HCT116 (cell line): Measurements from ENCODE around the gene ARMH4. TPM values are rescaled to one million over a fixed set of nuclear protein-coding genes. Genes with fewer than 3 reads are reported as not detected.

Experiments used
- ATAC-seq: fragments of 200-7000 bp; cut with Tn5 transposase; 2 replicates; pipeline ENCODE4 v1.9.1; 2020; ENCODE audit warnings: mild to moderate bottlenecking, moderate library complexity
- BruUV-seq: library from RNA; stranded (reverse); fragments of 400-500 nt; replicated peaks from 2 replicates; lab custom pipeline; 2021; lab: Mats Ljungman, UMichigan
- CTCF ChIA-PET: fragments of 300-600 bp; sonication (Branson Sonifier 250); formaldehyde crosslinking; loops from one replicate; lab custom pipeline; 2021; ENCODE audit warnings: antibody characterized with exemption; lab: Charles Lee
- POLR2A ChIA-PET: fragments of 300-600, 350-600 bp; sonication (Branson Sonifier 250); formaldehyde crosslinking; loops from one replicate; lab custom pipeline; 2021; ENCODE audit warnings: antibody characterized with exemption; lab: Charles Lee
- RAD21 ChIA-PET, 2 experiments: fragments of 300-600 bp; sonication (Branson Sonifier 250); formaldehyde crosslinking; loops; one replicate each; lab custom pipeline; 2023; ENCODE audit warnings: low total read pairs in 2 of 2; ENCODE audit not compliant: uncharacterized antibody in 2 of 2, unreplicated experiment in 2 of 2, low non-redundant PET in 1 of 2; lab: Charles Lee
- DNase-seq: peaks from one replicate; pipeline ENCODE4 v3.0.0-alpha.2; 2010; ENCODE audit warnings: low read depth, low spot score
- H2AFZ ChIP-seq: fragments of 200-600 bp; shearing (Covaris generic), sonication (generic); 2 replicates; pipeline ENCODE4 v1.6.1; 2017; ENCODE audit warnings: low read depth, mixed run types, mixed read lengths, antibody characterized with exemption, low read length; ENCODE audit not compliant: poor library complexity, severe bottlenecking
- H3K27ac ChIP-seq: 2 replicates; pipeline ENCODE4 v1.5.1; 2012; ENCODE audit warnings: low read depth, low read length
- H3K27me3 ChIP-seq: fragments of 200-600 bp; sonication (generic); 2 replicates; pipeline ENCODE4 v1.6.1; 2016; ENCODE audit warnings: mixed run types, low read length, mixed read lengths; ENCODE audit not compliant: insufficient read depth
- H3K36me3 ChIP-seq, 2 experiments: fragments of 200-500 bp in 1 of 2; fragments of 200-600 bp in 1 of 2; sonication (Bioruptor generic) in 1 of 2; sonication (generic) in 1 of 2; 2 replicates each; pipeline versions ENCODE4 v1.5.1 to v1.6.1; 2014 to 2016; ENCODE audit warnings: low read length in 2 of 2, inconsistent platforms in 1 of 2, mixed read lengths in 1 of 2, mixed run types in 1 of 2; ENCODE audit not compliant: insufficient read depth in 2 of 2, control insufficient read depth in 1 of 2
- H3K4me1 ChIP-seq, 2 experiments: fragments of 200-600 bp in 1 of 2; sonication (generic) in 1 of 2; 2 replicates each; pipeline versions ENCODE4 v1.5.1 to v1.6.1; 2012 to 2017; ENCODE audit warnings: low read length in 2 of 2, inconsistent platforms in 1 of 2, mild to moderate bottlenecking in 1 of 2, mixed read lengths in 1 of 2, mixed run types in 1 of 2, moderate library complexity in 1 of 2; ENCODE audit not compliant: insufficient read depth in 2 of 2, control insufficient read depth in 1 of 2
- H3K4me2 ChIP-seq: fragments of 200-600 bp; sonication (generic); 2 replicates; pipeline ENCODE4 v1.6.1; 2017; ENCODE audit warnings: mixed run types, low read length, mixed read lengths
- H3K4me3 ChIP-seq, 2 experiments: fragments of 200-600 bp in 1 of 2; sonication (generic) in 1 of 2; replicated peaks in 1 of 2; 2 replicates each; pipeline ENCODE4 v1.5.1; 2011 to 2016; ENCODE audit warnings: low read length in 2 of 2, control low read depth in 1 of 2, low read depth in 1 of 2, mild to moderate bottlenecking in 1 of 2, mixed read lengths in 1 of 2, mixed run types in 1 of 2
- H3K79me2 ChIP-seq: fragments of 200-600 bp; sonication (generic); 2 replicates; pipeline ENCODE4 v1.6.1; 2017; ENCODE audit warnings: mild to moderate bottlenecking, mixed run types, low read length, moderate library complexity, mixed read lengths; ENCODE audit not compliant: insufficient read depth
- H3K9ac ChIP-seq: fragments of 200-600 bp; sonication (generic); 2 replicates; pipeline ENCODE4 v1.6.1; 2016; ENCODE audit warnings: low read length, mixed read lengths
- H3K9me2 ChIP-seq: fragments of 200-600 bp; sonication (generic), shearing (Covaris generic); 2 replicates; pipeline ENCODE4 v1.6.1; 2017; ENCODE audit warnings: mixed run types, mild to moderate bottlenecking, moderate library complexity; ENCODE audit not compliant: insufficient read depth
- H3K9me3 ChIP-seq, 2 experiments: fragments of 200-500 bp in 1 of 2; fragments of 200-600 bp in 1 of 2; sonication (Bioruptor generic) in 1 of 2; sonication (generic) in 1 of 2; 2 replicates each; pipeline ENCODE4 v1.6.1; 2014 to 2017; ENCODE audit warnings: low read length in 2 of 2, mixed read lengths in 2 of 2, inconsistent platforms in 1 of 2, low read depth in 1 of 2, mild to moderate bottlenecking in 1 of 2, mixed run types in 1 of 2, moderate library complexity in 1 of 2; ENCODE audit not compliant: control insufficient read depth in 1 of 2, insufficient read depth in 1 of 2
- H4K20me1 ChIP-seq: fragments of 200-600 bp; sonication (generic), shearing (Covaris generic); 2 replicates; pipeline ENCODE4 v1.6.1; 2017; ENCODE audit warnings: mixed run types, mild to moderate bottlenecking, moderate library complexity; ENCODE audit not compliant: insufficient read depth
- CEBPB ChIP-seq: IDR thresholded peaks from 2 replicates; pipeline ENCODE4 v1.6.1; 2012; ENCODE audit warnings: low read depth
- EZH2phosphoT487 ChIP-seq: fragments of 200-600 bp; IDR thresholded peaks from 2 replicates; pipeline ENCODE4 v1.6.1; 2018; ENCODE audit warnings: antibody characterized with exemption, borderline replicate concordance
- FOSL1 ChIP-seq: IDR thresholded peaks from 2 replicates; pipeline ENCODE4 v1.6.1; 2012; ENCODE audit warnings: low read depth
- POLR2AphosphoS5 ChIP-seq: IDR thresholded peaks from 2 replicates; pipeline ENCODE4 v1.6.1; 2011; ENCODE audit warnings: mild to moderate bottlenecking, low read depth, low read length, moderate library complexity
- RAD21 ChIP-seq: IDR thresholded peaks from 2 replicates; pipeline ENCODE4 v1.6.1; 2012; ENCODE audit warnings: low read depth, mild to moderate bottlenecking
- SIN3A ChIP-seq: IDR thresholded peaks from 2 replicates; pipeline ENCODE4 v1.6.1; 2012; ENCODE audit warnings: low read depth
- SP1 ChIP-seq: IDR thresholded peaks from 2 replicates; pipeline ENCODE4 v1.6.1; 2012; ENCODE audit warnings: low read depth
- ZBTB33 ChIP-seq: IDR thresholded peaks from 2 replicates; pipeline ENCODE4 v1.6.1; 2011; ENCODE audit warnings: mild to moderate bottlenecking, low read length, moderate library complexity; ENCODE audit not compliant: insufficient replicate concordance; ENCODE audit errors: extremely low read depth
- intact Hi-C: fragments of 100-400 bp; cut with micrococcal nuclease; formaldehyde crosslinking; loops from 2 replicates; pipeline ENCODE4 v1.10.0; 2022
- total RNA-seq: library from RNA; stranded (reverse); gene quantifications from one replicate; pipeline ENCODE4 v1.2.1, GENCODE V29; 2021; ENCODE audit not compliant: unreplicated experiment
- TF ChIP-seq, protein P1 (sequence below): IDR thresholded peaks from 2 replicates; pipeline ENCODE4 v1.6.1; 2012; ENCODE audit warnings: low read depth
- TF ChIP-seq, protein P2 (sequence below), 3 experiments: fragments of 200-600 bp in 1 of 3; sonication (generic) in 1 of 3; IDR thresholded peaks in 2 of 3; conservative IDR thresholded peaks in 1 of 3; 2 replicates each; pipeline ENCODE4 v1.5.1; 2012 to 2017; ENCODE audit warnings: low read depth in 2 of 3, low read length in 2 of 3, antibody characterized with exemption in 1 of 3, borderline replicate concordance in 1 of 3, control low read depth in 1 of 3, mild to moderate bottlenecking in 1 of 3, mixed read lengths in 1 of 3, mixed run types in 1 of 3, moderate library complexity in 1 of 3; ENCODE audit not compliant: insufficient read depth in 1 of 3

The ARMH4 gene
- total RNA-seq, 1 experiment from 2014 or later: 1.7 TPM

- H3K27ac ChIP-seq: no peak overlapping the region
- H3K4me3 ChIP-seq: no peak overlapping the region
- no peaks in the 10 kb centered on the region for H3K27me3 ChIP-seq
- intact Hi-C loops: no loop called here
- H3K9ac ChIP-seq: no peak overlapping the region
- H3K9me3 ChIP-seq: no peaks in the 10 kb centered on the region
- H3K4me2 ChIP-seq: no peak overlapping the region
- RAD21 ChIA-PET: no interaction called here
- no peak for TF ChIP-seq SIN3A
- TF ChIP-seq, all 23 proteins: peak for 0
- no peaks in the 10 kb centered on the region for H3K79me2 ChIP-seq
- no peaks in the 10 kb centered on the region for H4K20me1 ChIP-seq
- ChIA-PET CTCF (no interaction called here), POLR2A (no interaction called here)
- DNase-seq (no peak), ATAC-seq (0 out of 2 replicates have a peak, but pooled peaks have one; percentile 47)
- H3K4me1 ChIP-seq: 0 out of 4 replicates have a peak, but pooled peaks cover 0 to 5% of the 10 kb centered on the region in 2 experiments
- H3K9me2 ChIP-seq: no peaks in the 10 kb centered on the region
- H2AFZ ChIP-seq: no peak overlapping the region
- H3K36me3 ChIP-seq: no peaks in the 10 kb centered on the region
- BruUV-seq: no TSS peak
Measured at GRCh38 chr14:58133739-58134138, 18.3 kb downstream of the ARMH4 start.

DNA sequence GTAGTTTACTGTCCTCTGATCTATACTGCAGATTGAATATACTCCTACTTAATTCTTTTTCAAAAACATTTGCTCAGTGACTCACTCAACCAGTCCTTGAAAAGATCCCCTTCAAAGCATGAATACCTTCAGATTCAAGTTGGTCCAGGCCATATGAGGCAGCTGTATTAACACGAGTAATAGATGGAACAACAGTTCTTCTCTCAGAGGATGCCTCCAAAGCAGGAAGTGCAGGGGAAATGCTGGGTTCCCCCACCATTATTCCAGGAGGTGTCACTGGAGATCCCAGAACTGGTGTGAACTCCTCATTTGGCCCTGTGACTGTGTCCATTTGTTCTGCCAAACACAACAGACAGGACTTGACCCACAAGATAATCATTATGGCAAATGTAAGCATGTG, 20.6 kb downstream of the ARMH4 start:
- Histone ChIP-seq H3K36me3 (no peaks in the 10 kb centered on the region), H3K4me3 (no peak overlapping the region), H2AFZ (no peak overlapping the region), H3K4me1 (0 out of 4 replicates have a peak, but pooled peaks cover 0 to 5% of the 10 kb centered on the region in 2 experiments), H3K9me2 (no peaks in the 10 kb centered on the region), H3K4me2 (no peak overlapping the region), H3K9ac (no peak overlapping the region), H3K79me2 (no peaks in the 10 kb centered on the region), H3K27me3 (no peaks in the 10 kb centered on the region), H3K9me3 (no peaks in the 10 kb centered on the region), H3K27ac (no peak overlapping the region), H4K20me1 (no peaks in the 10 kb centered on the region)
- BruUV-seq: no TSS peak
- ChIA-PET RAD21 (no interaction called here), POLR2A (no interaction called here), CTCF (interaction anchor here (1.2 kb wide), 1 partner anchor 35 kb away, joined by 3 read pairs; no protein-coding TSS in a partner anchor)
- intact Hi-C loops: no loop called here
- DNase-seq (no peak), ATAC-seq (peak; percentile 62)
- TF ChIP-seq EZH2phosphoT487 (no peak), SIN3A (no peak), POLR2AphosphoS5 (no peak), CEBPB (no peak), ZBTB33 (no peak), RAD21 (peak; percentile 36; the same call in 1 of the 2 replicates), SP1 (no peak), FOSL1 (no peak)
- TF ChIP-seq, protein P1, sequence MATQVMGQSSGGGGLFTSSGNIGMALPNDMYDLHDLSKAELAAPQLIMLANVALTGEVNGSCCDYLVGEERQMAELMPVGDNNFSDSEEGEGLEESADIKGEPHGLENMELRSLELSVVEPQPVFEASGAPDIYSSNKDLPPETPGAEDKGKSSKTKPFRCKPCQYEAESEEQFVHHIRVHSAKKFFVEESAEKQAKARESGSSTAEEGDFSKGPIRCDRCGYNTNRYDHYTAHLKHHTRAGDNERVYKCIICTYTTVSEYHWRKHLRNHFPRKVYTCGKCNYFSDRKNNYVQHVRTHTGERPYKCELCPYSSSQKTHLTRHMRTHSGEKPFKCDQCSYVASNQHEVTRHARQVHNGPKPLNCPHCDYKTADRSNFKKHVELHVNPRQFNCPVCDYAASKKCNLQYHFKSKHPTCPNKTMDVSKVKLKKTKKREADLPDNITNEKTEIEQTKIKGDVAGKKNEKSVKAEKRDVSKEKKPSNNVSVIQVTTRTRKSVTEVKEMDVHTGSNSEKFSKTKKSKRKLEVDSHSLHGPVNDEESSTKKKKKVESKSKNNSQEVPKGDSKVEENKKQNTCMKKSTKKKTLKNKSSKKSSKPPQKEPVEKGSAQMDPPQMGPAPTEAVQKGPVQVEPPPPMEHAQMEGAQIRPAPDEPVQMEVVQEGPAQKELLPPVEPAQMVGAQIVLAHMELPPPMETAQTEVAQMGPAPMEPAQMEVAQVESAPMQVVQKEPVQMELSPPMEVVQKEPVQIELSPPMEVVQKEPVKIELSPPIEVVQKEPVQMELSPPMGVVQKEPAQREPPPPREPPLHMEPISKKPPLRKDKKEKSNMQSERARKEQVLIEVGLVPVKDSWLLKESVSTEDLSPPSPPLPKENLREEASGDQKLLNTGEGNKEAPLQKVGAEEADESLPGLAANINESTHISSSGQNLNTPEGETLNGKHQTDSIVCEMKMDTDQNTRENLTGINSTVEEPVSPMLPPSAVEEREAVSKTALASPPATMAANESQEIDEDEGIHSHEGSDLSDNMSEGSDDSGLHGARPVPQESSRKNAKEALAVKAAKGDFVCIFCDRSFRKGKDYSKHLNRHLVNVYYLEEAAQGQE: no peak
- TF ChIP-seq, protein P2, sequence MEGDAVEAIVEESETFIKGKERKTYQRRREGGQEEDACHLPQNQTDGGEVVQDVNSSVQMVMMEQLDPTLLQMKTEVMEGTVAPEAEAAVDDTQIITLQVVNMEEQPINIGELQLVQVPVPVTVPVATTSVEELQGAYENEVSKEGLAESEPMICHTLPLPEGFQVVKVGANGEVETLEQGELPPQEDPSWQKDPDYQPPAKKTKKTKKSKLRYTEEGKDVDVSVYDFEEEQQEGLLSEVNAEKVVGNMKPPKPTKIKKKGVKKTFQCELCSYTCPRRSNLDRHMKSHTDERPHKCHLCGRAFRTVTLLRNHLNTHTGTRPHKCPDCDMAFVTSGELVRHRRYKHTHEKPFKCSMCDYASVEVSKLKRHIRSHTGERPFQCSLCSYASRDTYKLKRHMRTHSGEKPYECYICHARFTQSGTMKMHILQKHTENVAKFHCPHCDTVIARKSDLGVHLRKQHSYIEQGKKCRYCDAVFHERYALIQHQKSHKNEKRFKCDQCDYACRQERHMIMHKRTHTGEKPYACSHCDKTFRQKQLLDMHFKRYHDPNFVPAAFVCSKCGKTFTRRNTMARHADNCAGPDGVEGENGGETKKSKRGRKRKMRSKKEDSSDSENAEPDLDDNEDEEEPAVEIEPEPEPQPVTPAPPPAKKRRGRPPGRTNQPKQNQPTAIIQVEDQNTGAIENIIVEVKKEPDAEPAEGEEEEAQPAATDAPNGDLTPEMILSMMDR (IDR thresholded peaks at IDR 0.05 in 2 of 3, conservative IDR thresholded peaks at IDR 0.05 in 1 of 3; ENCODE audit: borderline replicate concordance in 1 of 3, insufficient read depth in 1 of 3, low read depth in 2 of 3, low read length in 2 of 3): peak in 1 of 3 experiments; percentile 19; a peak in 1 of 6 replicates
